ENCODE measurements around the gene CNIH3.
"Not testable (repeated sequence)": the region's sequence is repeated elsewhere in the genome, so short reads cannot be mapped to it uniquely, and the experiment has no call there.

The CNIH3 gene

DNA sequence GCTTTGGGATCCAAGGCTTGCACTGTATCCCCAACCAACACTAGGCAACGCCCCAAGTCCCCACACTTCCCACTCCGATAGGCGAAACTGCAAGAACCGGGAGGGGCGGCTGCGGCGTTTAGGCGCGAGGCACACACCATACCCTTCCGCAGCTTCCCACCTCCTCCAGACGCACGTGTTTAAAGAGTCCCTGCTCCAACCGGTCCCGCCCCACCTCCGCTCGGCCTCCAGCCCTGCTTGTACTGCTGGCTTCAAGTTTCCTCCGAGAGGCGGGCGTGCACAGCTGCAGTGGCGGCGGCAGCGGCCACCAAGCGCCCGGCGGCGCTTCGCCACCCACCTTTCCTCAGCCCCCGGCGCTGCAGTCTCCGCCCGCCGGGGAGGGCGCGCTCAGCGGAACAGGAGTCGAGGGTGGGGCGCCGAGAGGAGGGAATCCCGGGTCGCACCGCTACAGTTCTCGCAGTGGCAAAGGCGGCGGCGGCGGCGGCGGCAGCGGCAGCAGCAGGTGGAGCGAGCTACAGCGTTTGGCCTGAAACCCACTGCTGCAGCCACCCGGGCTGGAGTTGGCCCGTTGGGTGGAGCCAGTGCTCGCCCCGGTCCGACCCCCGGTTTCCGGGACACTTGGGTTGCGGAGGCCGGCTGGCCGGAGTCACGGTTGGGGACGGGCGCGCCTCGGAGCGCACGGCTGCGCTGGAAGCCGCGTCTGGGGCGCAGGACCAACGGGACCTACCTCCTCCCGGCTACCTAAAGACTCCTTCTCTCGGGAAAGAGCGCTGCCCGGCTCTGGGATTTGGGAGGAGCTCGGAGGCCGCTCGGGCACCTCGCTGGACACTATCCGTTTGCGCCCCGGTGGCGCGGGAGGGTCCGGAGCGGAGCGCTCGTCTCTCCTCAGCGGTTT is at the start of gene CNIH3:
CNIH3 (plus strand) TSS at position 457 of the 895 bp plus-strand sequence. CDS start 858 bp downstream, outside the sequence.
- DNase-seq: peak; percentile 7 to 14

DNA sequence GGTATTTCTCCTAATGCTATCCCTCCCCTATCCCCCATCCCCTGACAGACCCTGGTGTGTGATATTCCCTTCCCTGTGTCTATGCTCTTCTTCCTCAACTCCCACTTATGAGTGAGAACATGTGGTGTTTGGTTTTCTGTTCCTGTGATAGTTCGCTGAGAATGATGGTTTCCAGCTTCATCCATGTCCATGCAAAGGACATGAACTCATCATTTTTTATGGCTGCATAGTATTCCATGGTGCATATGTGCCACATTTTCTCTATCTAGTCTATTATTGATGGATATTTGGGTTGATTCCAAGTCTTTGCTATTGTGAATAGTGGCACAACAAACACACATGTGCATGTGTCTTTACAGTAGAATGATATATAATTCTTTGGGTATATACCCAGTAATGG is 49.6 kb upstream of the CNIH3 start:
- DNase-seq: not testable (repeated sequence)

DNA sequence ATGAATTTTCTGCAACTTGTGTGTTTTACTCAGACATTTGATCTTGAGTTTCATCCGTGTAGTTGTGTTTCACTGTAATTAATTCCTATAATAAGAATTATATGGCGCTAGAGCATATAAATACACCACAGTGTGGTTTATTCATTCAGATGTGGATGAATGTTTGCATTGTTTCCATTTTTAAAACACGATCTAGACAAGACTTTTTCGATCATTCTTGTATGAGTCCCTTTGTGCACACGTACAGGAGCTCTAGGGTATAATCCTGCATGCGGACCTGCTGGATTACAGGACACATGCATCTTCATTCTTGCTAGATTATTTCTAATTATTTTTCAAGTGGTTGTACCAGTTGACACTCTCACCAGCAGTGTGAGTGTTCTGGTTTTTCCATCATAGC is 46.8 kb upstream of the CNIH3 start:
- DNase-seq: no peak

DNA sequence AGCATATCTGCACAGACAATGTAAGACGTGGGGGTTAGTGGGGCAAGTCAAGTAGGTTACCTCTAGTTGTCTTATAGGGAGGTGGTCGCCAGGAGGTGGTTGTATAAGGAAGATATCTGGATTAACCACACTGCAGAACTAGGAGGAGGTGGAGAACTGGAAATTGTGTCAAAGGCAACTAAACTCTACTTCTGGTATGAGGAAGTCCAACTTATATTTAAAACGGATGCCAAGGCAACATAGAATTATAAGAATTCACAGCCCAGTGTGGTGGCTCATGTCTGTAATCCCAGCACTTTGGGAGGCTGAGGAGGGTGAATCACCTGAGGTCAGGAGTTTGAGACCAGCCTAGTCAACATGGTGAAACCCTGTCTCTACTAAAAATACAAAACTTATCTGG is 44.1 kb upstream of the CNIH3 start:
- DNase-seq: not testable (repeated sequence)

DNA sequence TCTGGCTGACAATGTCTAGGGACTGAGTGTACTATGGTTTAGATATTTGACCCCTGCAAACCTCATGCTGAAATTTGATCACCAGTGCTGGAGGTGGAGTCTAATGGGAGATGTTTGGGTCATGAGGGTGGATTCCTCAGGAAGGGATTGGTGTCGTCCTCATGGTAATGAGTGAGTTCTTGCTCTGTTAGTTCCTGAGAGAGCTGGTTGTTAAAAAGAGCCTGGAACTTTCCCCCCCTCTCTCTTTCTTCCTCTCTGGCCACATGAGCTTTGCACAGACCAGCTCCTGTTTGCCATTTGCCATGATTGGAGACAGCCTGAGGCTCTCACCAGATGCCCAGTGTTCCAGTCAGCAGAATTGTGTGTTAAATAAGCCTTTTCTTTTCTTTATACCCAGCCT is 36.6 kb upstream of the CNIH3 start:
- no peak for DNase-seq

DNA sequence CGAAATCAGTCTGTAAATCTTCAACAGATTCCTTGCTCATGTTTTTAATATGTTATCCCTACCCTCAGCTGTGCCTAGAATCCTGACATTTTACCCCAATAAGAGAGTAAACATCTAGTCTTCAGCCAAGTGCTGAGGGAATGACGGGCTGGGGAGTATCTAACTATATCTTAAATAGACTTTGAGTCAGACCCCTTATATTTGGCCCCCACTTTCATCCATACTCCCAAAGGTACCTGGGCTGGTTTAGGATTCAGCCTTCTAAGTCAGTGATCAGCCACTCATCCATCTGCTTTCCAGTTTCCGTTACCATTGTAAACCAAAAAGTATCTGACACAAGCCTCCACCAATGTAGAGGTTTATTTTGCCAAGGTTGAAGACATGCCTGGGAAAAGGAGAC is 36.1 kb upstream of the CNIH3 start:
- no peak for DNase-seq

DNA sequence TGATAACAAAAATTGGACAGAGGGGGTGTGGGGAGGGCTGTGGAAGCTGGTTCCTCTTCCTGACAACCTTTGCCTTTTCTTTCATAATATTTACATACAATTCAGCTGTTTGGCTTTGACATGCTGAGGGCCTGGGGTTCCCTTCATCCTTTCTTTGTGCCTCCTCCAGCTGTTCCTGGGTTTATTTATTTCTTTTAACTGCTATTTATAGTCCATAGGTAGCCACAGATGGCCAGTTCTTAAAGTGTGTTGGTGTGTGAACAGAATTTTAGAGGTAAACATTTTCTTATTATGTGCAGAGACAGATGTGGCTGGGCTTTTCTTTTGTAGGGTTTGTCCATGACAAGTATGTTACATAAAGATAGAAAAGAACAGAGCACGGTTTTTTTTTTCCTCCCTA is 34.1 kb upstream of the CNIH3 start:
- no peak for DNase-seq

DNA sequence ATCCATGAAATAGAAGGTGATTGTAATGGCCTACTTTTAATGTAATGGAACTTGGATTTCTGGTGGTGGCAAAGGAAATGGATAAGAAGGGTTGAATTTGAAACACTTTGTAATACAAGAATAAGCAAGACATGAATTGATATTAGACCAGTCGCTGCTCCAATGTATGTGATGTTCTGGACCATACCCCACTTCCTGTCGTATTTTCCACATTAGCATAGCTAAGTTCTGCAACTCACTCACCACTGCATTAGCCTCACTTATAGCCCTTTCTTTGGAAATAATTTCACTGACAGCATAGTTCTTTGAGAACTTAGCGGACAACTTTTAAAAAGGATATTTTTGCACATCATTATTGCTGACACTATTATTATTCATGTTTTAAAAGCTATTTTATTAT is 32.3 kb upstream of the CNIH3 start:
- DNase-seq: no peak

DNA sequence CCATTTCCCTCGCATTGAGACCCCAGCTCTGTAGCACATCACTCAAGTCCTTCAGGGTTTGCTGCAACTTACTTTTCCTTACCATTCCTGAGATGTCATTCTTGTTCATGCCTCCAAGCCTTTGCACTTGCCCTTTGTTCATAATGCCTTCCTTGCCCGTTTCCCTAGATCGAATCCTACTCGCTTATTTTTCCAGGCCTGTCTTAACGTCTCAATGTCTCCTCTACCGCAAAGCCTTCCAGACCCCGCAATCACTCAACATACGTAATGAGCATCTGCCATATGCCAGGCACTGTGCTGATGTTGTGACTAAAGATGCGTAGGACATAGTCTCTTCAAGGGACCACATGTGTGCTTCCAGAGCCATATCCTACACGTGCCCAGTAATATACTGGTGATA is 31.1 kb upstream of the CNIH3 start:
- DNase-seq: no peak

DNA sequence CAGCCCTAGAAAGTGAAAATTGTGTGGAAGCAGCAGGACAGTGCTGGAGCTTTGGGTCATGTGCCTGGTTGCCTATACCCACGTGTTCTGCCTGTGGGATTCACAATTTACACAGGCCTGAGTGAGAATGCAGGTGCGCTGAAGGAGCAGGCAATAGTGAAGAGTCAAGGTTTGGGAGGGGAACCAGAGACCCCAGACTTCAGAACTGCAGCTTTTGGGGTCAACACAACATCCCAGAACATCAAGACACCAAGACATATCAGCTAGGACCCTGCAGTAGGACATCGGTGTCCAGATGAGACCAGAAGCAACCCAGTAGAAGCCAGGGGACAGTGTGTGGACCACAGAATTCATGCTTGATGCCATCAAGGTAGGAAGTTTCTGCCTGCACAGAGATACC is 29.1 kb upstream of the CNIH3 start:
- no peak for DNase-seq

DNA sequence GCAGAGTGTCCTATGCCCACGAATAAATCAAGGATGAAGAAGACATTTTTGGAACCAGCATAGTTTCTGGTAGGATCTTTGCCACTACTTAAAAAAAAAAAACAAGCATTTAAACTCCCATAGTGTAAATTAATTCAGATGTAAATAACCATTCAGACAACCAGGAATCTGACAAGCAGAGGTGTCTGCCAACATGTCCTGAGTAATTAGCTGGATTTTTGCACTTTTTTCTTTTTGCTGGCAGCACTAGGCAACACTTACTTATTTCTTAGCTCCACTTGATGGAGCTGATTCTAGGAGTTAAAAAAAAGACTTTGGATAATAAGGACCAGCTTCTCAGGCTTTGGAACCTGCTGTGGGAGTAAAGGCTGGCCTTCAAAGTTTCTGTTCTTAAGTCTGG is 27.6 kb upstream of the CNIH3 start:
- DNase-seq: no peak

DNA sequence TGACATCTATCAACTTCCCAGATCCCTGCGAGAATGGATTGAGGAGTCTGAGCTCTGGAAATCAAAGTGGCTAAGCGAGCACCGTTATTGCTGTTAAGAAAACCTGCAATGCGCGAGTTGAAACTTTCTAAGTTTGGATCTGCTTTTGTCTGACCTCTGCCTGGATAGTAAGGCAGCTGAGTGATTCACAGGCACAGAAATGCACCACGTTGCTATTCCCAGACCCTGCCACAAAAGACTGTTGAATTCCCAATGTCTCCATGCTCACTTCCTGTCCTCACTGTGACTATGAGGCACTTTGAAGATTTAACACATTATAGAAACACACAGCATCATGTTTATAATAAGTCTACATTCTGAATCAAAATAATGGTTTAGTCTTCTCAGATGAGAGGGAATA is 27.1 kb upstream of the CNIH3 start:
- DNase-seq: no peak

DNA sequence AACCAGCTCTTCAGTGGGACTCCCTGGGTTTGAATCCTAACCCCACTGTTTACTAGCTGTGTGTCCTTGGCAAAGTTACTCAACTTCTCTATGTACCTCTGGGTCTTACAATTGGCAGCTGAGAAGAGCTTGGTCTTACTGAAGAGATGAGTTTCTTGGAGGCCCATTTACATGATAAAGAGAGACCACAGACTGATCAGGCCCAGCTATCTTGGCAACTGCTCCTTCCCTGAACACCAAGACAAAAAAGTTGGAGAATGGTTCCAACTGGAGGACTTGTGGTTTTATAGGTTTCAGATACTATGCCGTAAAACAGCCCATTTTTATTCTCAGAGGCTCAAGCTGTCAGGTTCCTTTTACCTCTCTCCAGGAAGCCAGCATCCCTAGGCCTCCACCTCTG is 24.8 kb upstream of the CNIH3 start:
- DNase-seq: no peak

DNA sequence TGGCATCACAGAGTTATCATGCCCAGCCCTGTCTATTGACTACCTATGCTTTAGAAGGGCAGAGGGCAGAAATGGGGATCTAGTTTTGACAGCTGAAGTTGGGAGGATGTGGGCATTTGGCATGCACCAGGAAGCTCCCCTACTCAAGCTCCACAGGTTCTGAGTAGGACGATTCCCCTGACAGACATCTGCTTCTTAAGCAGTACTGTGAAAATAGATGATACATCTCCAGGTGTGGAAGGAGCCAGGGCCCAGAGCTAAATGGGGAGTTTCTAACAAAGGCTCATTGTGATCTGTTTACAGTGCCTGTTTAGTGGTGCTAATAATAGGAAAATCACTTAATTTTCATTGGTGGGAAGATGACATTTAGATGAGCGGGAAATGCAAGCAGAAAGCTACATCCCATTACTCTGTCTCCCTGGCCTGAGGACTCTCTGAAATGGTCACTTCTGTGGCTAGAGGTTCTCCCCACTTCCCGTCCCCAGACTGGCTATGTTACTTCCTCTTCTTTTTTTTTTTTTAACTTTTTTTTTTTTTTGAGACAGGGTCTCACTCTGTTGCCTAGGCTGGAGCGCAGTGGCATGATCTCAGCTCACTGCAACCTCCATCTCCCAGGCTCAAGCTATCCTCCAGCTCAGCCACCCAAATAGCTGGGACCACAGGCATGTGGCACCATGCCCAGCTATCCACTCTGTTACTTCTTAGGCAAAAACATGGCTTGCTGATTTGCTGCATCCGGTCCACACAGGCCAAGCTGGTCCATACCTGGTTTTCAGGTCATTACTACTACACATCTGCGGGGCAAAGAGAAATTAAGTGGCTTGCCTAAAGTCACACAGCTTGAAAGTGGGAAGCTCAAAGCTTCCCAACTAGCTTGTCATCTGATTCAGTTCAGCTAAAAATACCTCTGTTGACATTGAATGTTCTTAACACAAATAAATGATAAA is 23.2 kb upstream of the CNIH3 start:
- DNase-seq: no peak

DNA sequence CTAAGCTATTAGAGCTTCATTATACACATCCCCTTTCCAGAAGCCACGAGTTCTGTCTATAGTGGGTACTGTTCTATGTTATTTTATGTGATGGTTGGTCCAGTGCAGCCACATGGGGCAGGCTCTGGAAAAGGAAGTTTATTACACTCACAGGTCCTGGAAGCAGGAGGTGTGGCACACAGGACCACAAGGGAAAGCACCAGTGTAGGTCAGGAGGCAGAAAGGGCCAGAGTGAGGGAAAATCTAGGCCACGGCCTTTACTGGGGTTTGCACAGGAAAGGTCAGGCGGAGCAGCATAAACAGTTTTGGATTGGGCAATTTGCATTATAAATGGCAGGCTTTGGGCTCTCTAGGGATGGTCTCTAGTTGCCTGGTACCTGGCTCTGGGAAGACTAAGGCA is 21.8 kb upstream of the CNIH3 start:
- no peak for DNase-seq

DNA sequence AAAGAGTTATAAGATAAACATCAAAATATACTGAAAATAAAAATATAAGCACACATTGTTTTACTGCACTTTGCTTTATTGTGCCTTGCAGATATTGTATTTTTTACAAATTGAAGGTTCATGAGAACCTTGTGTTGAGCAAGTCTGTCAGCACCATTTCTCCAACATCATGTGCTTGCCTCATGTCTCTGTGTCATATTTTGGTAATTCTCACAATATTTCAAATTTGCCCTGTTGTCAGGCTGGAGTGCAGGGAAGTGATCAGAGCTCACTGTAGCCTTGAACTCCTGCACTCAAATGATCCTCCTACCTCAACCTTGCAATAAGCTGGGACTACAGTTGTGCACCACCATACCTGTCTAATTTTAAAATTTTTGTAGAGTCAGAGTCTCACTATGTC is 21.3 kb upstream of the CNIH3 start:
- DNase-seq: no peak

DNA sequence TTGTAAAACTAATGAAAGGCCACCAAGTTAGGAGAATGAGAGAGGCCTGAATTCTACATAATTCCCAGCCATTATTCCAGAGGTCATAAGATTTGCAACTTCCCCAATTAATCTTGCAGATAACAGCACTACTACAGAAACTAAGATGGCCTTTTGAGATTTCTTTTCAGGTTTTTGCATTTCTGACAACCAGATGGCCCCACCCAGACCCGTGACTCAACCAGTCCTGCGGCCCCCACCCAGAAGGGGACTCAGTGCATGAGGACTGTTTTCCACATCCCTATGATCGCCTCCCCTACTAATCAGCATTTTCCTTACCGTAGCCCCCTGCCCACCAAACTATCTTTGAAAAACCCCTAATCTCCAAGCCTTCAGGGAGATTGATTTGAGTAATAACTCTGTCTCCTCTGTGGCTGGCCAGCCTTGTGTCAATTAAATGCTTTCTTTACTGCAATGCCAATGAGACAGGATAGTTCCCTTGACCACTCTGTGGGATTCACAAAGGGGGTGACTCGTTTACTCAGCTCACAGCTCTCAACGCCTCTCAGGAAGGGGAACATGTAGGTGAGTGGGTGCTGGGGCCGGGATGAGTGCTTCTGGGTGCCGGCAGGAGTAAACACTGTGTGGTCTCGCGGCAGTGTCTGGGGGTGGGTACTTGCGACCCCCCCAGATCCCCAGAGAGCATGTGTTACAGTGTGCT is 10.5 kb upstream of the CNIH3 start:
- DNase-seq: no peak

DNA sequence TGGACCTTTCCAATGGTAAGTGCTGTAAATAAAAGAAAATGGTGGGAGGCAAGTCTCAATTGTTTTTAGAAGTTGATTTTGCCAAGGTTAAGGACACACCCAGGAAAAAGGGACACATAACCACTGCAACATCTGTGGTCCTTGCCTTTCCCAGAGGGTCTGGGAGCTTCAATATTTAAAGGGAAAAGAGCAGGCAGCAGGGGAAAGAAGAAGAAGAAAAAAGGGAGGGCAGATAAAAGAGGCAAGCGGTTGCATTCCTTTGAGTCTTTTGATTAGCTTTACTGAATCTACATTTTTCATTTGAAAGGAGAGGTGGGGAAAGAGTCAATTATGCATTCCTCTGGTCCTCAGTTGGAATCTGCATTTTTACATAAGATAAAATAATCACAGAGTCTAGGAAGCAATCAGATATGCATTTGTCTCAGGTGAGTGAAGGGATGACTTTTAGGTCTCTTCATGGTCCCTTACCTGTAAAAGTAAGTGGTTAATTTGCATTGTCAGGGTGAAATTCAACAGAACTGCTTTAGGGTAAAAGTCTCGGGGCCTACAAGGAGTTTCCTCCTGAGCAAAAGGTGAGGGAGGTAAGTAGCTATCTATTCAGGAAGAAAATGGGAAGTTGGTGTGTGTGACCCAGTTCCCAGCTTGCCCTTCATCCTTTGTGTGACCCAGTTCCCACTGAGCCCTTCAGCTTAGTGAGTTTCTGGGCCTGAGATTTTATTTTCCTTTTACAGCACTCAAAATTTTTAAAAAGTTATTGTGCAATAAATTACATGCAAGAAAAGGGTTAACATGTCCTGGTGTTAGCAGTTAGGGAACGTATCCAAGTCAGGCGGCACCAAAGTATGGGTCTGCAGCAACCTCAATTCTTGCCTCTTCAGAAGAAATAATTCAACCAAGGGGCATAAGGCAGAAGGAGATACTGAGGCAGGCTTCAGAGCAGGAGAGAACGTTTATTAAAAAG is 8.6 kb upstream of the CNIH3 start:
- no peak for DNase-seq

DNA sequence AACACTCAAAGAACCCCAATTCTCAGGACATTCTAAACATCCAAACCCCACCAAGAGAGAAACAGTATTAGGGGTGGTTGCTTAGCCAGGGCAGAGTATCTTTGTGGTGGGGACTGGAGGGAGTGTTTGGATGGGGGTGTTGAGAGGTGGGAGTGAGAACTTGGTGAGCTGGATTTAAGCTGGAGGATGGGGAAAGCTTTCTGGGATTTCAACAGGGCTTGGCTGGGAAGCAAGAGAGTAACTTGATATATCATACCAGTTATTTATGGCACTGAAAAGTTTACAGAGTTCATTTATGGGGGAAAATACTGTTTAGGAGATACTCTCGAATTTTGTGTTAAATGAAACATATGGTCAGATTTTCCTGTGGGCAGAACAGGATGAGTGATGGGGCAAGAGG is 6.8 kb upstream of the CNIH3 start:
- no peak for DNase-seq

DNA sequence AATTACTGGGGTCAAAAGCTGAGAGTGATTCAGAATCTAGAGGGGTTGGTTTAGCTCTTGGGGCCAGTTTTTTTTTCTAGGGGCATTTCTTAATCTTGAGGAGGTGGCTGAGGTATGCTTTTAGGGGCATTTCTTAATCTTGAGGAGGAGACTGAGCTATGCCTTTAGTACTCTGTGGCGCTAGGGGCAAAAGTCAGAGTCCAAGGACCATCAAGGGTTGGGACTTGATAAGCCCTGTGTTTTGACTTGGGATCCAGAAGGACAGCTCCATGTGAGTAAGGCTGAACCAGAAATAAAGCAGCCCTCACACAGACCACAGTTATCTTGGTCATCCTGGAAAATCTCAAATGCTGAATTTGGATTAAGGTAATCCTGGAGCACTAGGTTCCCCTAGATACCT is 3.9 kb upstream of the CNIH3 start:
- no peak for DNase-seq

DNA sequence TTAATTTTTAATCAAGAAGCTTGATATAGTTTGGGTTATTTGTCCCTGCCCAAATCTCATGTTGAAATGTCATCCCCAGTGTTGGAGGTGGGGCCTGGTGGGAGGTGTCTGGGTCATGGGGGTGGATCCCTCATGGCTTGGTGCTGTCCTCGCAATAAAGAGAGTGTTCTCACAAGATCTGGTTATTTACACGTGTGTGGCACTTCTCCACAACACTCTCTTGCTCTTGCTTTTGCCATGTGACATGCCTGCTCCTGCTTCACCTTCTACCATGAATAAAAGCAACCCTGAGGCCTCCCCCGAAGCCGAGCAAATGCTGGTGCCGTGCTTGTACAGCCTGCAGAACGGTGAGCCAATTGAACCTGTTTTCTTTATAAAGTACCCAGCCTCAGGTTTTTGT is 2.6 kb upstream of the CNIH3 start:
- DNase-seq: no peak

DNA sequence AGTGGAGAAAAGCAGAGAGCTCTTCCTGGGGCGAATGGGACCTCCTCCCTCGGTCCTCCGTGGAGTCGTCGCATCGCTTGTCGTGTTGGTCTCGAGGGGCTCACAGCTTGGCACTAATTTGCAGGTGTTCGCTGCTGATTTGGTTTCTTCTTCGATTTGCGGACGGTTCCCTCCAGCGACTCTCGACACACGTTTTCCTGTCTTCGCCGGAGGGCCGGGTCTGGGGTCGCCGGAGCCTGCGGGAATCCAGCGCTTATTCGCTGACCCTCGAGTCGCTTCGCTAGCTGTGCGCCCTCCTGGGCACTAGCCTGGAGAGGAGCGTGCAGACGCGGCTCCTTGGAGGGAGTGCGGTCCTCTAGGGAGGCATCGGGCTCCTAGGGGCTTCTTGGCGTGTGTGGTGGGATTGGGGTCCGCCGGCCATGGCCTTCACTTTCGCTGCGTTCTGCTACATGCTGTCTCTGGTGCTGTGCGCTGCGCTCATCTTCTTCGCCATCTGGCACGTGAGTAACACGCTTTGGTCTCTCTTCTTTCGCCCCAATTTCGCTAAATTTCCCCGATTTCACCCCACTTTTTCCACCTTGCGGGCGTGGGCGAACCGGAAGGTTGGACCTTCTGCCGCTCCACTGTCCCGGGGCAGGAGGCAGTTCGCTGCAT is 766 bp downstream of the CNIH3 start:
- DNase-seq: no peak
